ENCODE measurements around the gene GPR18.
"Not testable (repeated sequence)": the region's sequence is repeated elsewhere in the genome, so short reads cannot be mapped to it uniquely, and the experiment has no call there.

Gene GPR18

DNA sequence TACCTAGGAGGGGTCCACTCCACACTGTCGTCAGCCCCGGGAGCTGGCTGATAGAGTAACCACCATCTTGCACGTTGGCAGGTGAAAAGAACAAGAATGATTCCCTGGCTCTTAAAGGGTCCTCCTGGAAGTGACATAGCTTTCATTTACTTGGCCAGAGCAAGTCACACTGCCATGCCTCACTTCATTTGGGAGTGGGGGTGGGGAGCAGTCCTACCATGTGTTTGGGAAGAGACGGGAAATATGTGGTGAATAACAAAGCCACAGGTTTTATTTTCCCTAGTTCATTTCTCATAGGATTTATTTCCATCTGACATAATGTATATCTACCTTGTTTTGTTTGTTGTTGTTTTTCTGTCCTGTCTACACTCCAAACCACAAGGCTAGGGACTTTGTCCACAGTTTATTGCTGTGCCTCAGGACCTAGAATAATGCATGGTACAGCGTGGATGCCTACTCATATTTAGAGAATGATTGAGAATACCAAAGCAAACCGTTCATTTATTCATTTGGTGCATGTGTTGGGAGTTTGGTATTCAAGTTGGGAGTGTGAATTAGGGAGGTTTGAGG, 30.8 kb downstream of the GPR18 start:
- DNase-seq: no peak

DNA sequence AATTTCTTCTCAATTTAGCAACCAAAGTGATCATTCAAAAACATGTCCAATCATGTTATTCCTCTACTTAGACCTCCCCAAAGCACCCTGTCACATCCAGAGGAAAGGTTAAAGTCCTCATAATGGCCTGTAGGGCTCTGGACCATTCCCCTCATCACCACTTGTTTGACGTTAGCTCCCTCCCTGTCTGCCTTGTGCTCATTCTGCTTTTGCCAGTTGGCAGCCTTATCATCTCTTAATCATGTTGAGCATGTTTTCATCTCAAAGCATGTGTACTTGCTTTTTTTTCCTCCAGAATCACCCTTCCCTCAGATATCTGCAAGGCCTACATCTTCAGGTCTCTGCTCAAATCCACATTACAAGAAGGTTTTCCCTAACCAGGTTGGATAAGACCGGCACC, 31.7 kb downstream of the GPR18 start:
- no peak for DNase-seq

DNA sequence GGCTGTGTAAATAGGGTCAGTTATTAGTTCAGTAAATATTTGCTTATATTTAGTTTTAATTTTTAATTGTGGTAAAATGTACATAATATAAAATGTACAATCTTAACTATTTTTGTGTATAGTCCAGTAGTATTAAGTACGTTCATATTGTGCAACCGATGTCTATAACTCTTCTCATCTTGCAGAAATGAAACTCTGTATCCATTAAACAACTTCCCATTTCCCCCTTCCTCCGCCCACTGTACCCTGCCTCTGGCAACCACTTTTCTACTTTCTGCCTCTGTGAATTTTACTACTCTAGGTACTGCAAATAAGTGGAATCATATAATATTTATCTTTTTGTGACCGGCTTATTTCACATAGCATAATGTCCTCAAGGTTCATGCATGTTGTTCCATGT, 33.1 kb downstream of the GPR18 start:
- no peak for DNase-seq

DNA sequence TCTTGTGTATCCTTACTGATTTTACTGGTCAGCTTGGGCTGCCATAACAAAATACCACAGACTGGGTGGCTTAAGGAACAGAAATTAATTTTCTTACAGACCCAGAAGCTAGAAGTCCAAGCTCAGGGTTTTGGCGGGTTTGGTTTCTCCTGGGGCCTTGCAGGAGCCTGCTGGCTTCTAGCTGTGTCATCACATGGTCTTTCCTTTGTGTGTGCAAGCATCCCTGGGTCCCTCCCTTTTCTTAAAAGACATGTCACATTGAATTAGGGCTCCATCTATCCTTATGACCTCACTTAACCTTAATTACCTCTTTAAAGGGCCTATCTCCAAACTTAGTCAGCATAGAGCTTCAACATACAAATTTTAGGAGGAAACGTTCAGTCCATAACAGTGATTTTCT, 34.2 kb downstream of the GPR18 start:
- no peak for DNase-seq

DNA sequence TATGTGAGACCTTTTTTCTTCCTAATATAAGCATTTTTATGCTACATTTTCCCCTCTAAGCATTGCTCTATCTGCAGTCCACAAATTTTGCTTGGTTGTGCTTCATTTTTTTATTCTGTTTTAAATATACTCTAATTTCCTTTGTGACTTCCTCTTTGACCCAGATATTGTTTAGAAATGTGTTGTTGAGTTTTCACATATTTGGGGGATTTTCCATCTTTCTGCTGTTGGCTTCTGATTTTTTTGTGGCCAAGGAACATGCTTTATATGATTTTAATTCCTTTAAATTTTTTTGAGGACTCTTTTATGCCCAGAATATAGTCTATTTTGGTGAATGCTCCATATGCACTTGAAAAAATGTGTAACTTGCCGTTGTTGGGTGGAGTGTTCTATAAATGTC, 34.6 kb downstream of the GPR18 start:
- DNase-seq: no peak

DNA sequence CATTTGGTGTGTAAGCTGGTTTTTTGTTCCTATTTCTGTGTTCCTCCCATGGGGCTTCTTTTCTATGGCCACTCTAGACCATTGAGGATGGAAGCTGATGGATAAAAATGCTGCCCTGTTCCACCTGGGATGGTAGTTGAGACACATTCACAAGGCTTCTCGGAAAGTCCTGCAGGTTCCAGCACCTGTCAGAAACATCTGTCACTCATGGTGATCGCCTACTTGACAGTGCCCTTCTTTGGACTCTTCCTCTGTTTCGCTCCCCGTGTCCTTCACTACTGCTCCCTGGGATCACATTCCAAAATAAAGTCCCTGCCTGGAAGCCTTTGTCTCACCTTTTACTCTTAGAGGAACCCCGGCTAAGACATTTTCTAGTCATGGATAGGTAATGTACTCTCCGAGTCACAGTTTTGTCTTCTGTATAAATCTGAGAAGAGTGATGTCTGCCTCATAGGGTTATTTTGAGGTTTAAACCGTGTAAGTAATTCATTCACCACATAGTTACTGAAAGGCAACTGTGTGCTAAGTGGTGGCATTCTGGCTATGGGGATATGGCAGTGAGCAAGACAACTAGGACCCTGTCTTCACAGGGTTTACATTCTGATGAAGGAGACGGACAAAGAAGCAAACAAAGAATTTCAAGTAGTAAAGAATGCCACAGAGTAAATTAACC, 36.5 kb downstream of the GPR18 start:
- no peak for DNase-seq

DNA sequence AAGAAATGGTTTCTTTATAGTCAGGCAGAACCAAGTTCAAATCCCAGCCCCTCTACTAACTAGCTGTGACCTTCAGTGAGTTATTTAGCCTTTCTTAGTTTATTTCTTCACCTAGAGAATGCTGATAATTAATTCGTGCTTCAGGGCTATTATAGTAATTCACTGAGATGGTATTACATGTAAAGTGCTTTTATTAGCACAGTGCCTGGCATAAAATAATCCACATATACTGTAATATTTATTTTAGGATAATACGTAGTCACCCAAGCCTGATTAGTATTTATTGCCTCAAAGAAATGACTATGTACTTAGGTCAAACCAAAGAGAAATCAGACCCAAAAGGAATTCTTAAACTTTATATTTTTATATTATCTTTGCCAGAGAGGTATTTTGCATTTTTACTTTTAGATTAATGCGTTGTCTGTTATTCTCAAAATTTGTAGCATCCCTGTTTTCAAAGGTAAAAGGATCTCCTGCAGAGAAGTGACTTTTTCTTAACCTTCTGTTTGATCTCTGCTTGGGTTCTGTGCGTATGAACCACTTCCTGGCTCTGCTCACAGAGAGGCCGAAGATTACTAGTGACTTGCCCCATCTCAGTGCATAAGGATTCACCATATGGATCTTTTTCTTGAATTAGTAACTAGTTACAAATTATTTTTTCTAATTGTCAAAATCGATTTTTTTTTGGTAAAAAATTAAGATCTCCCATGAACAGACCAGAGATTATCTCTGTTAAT, 37.8 kb downstream of the GPR18 start:
- no peak for DNase-seq

DNA sequence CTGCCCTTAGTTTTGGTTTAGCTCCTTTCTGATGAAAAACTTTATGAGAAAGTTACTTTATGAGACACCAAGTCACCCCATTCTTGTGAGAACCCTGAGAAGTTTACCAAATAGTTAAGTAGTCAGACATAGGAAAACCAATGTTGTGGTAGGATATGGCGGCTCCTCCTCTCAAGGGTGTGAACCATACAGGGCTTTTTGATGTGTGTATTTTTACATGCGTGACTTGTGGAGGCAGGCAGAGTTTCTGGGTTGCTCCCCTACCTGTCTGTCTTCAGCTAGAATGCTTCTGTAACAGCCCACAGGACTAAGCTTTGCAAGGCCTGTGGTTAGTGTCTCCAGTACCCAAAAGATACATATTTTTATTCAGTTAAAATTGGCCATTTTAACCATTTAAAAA, 39.2 kb downstream of the GPR18 start:
- no peak for DNase-seq

DNA sequence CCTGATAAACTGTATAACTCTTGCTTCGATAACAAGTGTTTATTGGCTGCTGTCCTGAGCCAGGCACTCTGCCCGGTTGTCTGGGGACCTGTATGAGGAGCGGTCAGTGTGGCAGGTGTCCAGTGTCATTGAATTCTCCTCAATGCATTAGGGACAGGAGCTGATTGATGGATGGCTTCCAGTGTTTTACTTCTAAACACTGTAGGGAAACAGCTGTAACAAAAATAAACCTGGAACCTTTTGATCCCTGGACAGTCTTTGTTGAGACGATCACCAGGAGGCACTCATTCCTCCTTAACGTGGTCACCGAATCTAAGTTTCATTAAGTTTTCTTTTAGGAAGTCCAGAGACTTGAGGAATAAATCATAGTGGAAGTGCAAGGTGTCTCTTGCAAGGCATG, 39.6 kb downstream of the GPR18 start:
- DNase-seq: no peak

DNA sequence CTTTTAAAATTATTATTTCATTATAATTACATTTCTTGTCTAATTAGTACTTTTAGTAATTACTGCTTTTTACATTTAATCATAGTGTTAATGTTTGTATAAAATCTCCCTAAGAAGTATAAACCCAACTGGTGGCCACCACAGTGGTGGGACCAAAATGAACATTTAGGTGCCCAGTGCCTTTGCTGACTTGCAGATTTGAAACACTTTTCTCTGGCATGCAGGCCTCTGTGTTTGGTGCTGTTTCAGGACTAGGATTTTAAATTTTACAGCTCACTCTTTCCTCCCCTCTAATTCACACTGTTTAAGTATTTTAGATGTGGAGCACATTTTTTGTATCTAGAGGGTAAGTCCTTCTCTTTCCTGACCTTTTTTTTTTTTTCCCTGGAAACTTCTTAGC, 40.1 kb downstream of the GPR18 start:
- DNase-seq: no peak

DNA sequence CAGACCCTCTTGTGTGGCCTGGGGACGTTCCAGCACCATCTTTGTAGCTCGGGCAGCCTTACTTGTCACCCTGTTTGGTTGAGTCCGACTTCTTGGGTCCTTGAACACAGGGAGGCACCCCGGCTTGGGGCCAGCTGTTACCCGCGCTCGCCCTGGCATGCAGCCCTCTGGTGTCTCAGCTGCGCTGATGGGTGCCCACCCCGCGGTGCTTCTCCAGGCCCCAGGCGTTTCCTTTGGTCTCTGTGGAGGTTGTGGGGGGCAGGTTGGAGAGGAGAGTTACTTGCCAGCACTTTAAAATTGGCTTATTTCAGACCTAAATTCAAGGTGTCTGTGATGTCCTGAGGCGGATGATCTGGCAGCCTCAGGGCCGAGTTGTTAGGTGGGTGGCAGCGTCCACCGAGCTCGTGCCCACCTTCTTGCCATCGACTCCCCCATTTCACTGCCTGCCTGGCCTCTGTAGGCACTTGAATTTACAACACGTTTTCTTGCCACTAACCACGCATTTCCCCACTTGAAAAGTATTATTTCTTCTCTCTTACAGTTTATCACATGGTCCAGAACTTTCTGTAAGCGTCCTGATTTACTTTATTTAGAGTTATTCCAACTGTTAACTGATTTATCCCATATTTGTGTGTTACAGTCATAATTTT, 40.6 kb downstream of the GPR18 start:
- DNase-seq: no peak

DNA sequence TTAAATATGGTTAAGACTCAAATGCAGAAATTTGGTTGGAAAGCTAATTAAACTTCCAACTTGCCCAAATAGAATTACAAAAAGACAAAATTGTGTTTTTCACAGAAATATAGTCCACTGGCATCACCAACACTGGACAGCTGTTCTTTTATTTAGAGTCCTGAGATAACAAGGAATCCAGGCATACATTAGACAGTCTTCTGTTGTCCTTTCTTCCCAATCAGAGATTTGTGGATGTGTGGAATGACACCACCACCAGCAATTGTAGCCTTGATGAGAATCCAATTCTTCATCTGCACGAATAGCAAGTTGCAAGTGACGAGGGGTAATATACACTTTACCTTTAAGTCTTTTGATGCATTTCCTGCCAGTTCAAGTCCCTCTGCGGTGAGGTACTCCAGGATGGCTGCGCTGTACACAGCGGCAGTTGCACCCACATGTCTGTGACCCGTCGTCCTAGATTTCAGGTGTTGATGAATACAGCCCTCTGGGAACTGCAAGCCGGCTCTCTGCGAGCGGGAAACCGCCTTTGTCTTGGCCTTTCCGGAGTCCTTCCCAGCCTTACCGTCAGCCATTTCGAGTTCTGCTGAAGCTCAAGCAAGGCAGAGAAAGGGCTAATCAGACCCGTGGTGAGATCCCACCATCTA, 42.9 kb downstream of the GPR18 start:
- DNase-seq: no peak

DNA sequence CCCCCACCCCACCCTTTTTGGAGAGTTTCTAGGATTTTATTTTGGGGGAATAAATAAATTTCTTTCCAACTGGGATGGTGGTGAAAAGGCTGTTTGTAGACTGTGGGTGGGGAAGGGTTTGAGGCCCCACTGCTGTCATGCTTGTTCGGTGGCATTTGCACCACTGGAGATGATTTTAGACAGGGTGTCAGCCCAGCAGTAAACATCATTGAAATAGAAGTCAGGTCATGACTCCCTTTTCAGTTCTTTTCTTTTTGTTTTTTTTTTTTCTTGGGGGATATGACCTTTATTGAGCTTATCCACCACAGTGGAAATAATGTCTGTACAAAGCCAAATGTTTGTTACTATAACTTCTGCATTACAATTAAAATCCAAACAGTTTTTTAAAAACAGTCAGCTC, 43.4 kb downstream of the GPR18 start:
- DNase-seq: no peak

DNA sequence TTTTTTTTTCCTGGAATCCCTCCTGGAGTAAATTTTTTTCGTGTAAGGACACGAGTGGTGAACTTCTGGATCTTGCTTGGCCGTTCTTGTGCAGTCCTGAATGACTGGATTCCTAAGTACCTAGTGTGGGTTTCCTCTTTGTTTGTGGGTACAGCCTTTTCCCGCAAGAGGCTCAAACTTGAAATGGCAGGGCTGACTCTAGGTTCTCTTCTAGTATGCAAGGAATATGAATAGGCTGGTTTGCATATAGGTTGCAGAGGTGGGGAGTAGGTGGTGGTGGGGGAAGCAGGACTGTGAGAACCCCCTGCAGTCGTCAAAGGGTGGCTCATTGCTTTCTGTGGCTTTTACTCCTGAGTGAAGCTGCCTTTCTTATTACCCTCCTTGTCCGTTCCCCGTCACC, 43.9 kb downstream of the GPR18 start:
- DNase-seq: no peak

DNA sequence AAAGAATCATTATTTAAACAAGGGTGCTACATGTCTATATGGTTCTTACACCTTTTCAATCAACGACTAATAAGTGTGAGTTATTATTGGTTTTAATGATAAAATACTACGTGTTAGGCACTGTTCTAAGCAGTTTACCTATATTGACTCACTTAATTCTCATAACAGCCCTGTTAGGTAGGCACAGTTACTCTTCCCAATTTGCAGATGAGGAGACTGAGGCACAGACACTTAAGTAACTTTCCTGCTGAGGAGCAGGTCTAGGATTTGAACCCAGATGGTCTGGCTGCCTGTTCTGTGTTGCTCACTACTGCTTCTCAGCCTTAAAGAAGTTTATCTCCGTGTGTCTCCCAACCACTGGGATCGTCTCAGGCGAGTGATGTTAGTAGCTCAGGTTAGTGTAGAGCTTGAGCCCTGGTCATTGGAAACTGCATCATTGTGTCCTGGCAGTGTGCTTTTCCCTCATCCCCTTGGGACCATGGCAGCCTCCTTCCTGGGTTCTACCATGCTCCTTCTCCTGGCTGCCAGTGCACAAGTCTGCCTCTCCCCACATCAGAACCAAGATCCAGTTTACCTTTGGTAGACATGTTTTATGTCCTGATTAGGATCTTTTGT, 46.7 kb downstream of the GPR18 start:
- DNase-seq: no peak

DNA sequence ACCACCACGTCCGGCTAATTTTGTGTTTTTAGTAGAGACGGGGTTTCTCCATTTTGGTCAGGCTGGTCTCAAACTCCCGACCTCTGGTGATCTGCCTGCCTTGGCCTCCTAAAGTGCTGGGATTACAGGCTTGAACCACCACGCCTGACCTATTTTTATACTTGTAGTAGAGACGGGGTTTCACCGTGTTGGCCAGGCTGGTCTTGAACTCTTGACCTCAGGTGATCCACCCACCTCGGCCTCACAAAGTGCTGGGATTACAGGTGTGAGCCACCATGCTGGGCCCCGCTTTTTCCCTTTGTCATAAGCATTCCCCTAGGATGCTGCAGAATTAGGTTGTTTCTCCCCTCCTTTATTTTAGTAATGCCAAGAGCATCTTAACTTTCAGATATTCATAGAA, 47.6 kb downstream of the GPR18 start:
- DNase-seq: not testable (repeated sequence)

DNA sequence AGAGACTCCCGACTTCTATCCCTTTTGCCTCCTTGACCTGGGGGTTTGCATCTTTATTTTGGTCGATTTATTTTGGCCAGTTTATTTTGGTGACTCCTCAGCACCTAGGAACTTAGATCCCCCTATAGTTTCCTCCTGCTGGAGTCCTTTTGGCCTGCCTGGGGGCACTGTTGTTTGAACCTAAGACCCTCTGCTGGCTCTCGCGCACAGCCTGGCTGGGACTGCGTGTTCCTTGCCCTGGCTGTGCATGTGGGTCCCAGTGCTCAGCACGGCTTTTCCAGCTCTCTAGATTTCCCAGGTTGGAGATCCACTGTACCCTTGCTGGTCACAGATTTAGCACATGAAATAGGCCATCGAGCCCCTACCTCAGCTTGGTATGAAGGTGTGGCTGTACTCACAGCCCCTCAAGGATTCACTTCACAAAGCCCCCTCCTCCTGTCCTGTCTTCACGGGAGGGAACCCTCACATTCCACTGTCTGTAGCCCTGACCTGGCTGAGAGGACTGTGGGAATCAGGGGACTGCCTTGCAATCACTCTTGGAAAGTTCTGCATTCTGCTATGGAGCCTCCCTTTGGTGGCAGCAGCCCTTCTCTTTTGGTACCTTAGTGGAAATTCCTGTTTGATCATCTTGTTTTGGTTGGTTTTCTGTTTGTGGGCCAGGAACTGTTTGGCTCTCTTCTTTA, 49.2 kb downstream of the GPR18 start:
- DNase-seq: no peak

DNA sequence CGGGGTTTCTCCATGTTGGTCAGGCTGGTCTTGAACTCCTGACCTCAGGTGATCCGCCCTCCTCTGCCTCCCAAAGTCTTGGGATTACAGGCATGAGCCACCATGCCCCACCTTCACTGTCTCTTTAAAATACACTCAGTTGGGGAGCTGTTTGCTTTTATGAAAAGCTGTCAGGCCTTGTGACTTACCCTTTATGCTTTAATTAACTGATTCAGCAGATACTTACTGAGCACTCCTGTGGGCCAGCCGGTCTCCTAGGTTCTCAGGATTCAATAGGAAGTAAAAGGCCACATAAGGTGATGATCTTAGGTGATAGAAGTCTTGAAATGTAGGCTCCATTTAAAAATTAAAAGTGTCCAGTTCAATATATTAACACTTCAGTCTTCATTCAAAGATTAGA, 50.0 kb downstream of the GPR18 start:
- DNase-seq: no peak

DNA sequence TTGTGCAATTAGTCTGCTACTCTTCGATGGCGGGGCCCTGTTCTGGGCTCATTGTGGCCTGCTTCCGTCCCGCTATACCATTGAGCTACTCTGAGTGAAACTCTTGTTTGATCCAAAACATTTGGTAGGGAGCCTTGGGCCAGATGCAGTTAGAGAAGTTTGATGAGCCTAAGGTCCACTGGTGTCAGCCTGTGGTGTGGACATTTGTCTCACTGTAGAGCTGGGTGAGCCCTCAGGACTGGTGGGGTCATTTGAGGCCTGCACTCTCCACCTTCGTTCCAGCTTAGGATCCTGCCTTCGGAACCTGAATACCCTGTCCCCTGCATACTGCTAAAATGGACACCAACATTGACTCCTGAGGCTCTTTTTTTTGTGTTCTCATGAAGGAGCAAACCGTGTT, 50.7 kb downstream of the GPR18 start:
- DNase-seq: no peak

DNA sequence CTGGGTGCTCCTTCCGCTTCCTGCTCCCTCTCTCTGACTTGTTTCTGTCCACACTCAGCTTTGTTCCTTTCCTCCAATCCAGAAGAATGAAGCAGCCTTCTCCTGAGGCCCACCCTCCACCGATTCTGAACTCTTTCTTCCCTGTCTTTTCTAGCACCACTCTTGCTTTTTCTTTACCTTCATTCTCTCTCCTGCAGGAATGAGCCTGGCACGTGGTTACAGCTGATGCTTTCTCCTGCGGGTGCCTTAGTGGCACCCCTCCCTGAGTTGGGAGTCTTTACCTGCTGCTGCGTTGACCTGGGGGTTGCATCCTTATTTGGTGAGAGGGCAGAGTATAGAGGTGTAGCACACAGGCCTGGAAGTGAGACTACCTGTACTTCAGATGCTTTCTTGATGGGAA, 51.3 kb downstream of the GPR18 start:
- no peak for DNase-seq

DNA sequence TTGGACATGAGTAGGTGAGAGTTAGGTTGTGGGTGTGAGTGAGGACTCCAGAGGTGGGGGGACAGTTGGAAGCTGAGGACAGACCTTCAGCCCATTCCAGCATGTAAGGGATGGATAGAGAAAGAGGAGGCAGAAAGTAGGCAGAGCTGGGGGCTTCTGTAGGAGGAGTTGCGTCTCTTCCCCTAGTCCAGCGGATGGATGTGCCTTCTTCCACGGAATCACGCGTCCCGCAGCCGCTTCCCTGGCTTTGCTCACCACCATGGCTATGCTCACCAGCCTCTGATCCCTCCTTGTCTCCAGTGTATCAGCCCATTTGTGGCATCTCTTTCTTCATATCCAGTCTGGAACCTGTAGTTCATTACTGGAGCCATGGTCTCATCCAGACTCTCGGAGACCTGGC, 52.0 kb downstream of the GPR18 start:
- DNase-seq: no peak

DNA sequence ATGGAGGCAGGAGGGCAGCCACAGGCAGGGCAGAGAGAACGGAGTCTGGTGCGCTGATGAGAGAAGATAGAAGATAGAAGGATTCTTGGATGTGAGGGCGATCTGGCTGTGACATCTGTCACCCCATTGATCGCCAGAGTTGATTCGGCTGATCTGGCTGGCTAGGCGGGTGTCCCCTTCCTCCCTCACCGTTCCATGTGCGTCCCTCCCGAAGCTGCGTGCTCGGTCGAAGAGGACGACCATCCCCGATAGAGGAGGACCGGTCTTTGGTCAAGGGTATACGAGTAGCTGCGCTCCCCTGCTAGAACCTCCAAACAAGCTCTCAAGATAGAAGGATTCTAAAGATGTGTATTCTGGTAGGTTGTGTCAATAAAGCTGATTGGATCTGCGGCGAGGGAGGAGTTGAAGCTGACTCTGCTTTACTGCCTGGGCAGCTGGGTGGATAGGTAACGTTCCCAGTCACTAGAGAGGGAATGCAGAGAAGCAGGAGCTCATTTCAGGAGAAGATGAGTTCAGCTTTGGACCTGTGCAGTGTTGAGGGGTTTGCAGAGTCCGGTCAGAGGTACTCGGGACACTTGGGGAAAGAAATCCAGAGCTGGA, 52.5 kb downstream of the GPR18 start:
- no peak for DNase-seq

Measured in NCI-H524 treated with DMSO at 0.1 percent for 48 hours (cell line).